OCI-LY3 (cell line): ENCODE measurements around the gene CLEC16A.

Experiments used
- EZH2phosphoT487 ChIP-seq: fragments of 200-600 bp; shearing (Covaris generic); IDR thresholded peaks from 2 replicates; pipeline ENCODE4 v1.6.1; 2018; ENCODE audit warnings: antibody characterized with exemption, mixed run types, low read depth
- TF ChIP-seq, protein P1 (sequence below): fragments of 200-600, 300-600 bp; sonication (generic); IDR thresholded peaks from 2 replicates; pipeline ENCODE4 v1.5.1; 2014; ENCODE audit warnings: antibody characterized with exemption, low read length, low read depth

DNA sequence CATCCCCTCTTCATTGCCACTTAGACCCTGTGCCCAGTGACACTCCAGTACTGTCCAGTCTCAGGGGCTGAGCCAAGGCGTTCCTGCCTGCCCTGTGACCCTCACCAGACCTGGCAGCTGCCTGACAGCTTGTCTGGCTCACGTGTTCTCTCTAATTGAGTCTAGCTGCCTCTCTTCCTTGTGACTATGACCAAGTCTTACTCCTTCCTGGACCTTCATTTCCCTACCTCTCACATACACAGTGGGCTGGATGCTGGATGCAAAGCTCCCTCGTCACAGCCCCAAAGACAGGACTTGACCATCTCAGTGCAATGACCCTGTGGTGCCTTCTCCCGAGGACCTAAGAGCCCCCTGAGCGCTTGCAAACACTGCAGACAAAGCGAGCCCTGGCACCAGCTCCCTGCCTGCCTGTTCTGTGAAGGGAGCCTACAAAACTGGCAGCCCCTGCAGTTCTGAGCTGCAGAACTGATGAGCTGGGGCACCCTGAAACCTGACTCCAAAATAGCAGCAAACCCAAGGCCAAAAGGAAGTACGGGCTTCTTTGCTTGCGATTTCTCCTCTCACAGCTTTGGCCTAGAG, 3.8 kb upstream of the CLEC16A start:
- TF ChIP-seq, protein P1, sequence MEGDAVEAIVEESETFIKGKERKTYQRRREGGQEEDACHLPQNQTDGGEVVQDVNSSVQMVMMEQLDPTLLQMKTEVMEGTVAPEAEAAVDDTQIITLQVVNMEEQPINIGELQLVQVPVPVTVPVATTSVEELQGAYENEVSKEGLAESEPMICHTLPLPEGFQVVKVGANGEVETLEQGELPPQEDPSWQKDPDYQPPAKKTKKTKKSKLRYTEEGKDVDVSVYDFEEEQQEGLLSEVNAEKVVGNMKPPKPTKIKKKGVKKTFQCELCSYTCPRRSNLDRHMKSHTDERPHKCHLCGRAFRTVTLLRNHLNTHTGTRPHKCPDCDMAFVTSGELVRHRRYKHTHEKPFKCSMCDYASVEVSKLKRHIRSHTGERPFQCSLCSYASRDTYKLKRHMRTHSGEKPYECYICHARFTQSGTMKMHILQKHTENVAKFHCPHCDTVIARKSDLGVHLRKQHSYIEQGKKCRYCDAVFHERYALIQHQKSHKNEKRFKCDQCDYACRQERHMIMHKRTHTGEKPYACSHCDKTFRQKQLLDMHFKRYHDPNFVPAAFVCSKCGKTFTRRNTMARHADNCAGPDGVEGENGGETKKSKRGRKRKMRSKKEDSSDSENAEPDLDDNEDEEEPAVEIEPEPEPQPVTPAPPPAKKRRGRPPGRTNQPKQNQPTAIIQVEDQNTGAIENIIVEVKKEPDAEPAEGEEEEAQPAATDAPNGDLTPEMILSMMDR = no peak
- no peak for TF ChIP-seq EZH2phosphoT487
